HepG2 (cell line): Measurements from ENCODE around the gene MAPK11. TPM values are rescaled to one million over a fixed set of nuclear protein-coding genes. Genes with fewer than 3 reads are reported as not detected.
A peak's percentile ranks its signal among the peaks of the same experiment; 100 is the strongest.

Experiments
- ARID2 ChIP-seq: sonication (generic); formaldehyde crosslinking; IDR thresholded peaks from 2 replicates; pipeline ENCODE4 v1.8.1; 2022; ENCODE audit warnings: mild to moderate bottlenecking, missing genetic modification reagents, borderline replicate concordance
- CBX2 ChIP-seq, 2 experiments: fragments of 200-600 bp in 1 of 2; sonication (generic); formaldehyde crosslinking in 1 of 2; IDR thresholded peaks; 2 replicates each; pipeline versions ENCODE4 v1.7.0 to v1.8.1; 2018 to 2022; ENCODE audit warnings: low read depth in 2 of 2, low read length in 1 of 2, mild to moderate bottlenecking in 1 of 2, missing genetic modification reagents in 1 of 2
- CCAR2 ChIP-seq: fragments of 200-400 bp; formaldehyde crosslinking; optimal IDR thresholded peaks from 2 replicates; pipeline ENCODE3; 2018; ENCODE audit warnings: low read depth, mild to moderate bottlenecking, low read length, moderate library complexity
- FOSL2 ChIP-seq: sonication (generic); formaldehyde crosslinking; IDR thresholded peaks from 2 replicates; pipeline ENCODE4 v1.4.0; 2020; ENCODE audit warnings: missing genetic modification reagents
- HDAC2 ChIP-seq: sonication (generic); formaldehyde crosslinking; IDR thresholded peaks from 2 replicates; pipeline ENCODE4 v1.4.0; 2020; ENCODE audit warnings: missing genetic modification reagents
- HNRNPL ChIP-seq: fragments of 200-400 bp; formaldehyde crosslinking; IDR thresholded peaks from 2 replicates; pipeline ENCODE4 v1.6.1; 2017; ENCODE audit warnings: mild to moderate bottlenecking, low read depth, low read length
- MAFK ChIP-seq, 2 experiments: IDR thresholded peaks in 1 of 2; conservative IDR thresholded peaks in 1 of 2; 2 replicates each; pipeline ENCODE4 v1.6.1; 2011; ENCODE audit warnings: improper control_type of control experiment in 2 of 2, low read length in 2 of 2
- MED8 ChIP-seq: sonication (generic); formaldehyde crosslinking; IDR thresholded peaks from 2 replicates; pipeline ENCODE4 v1.8.1; 2023; ENCODE audit warnings: mild to moderate bottlenecking, missing genetic modification reagents; ENCODE audit not compliant: insufficient replicate concordance
- MYC ChIP-seq: sonication (generic); formaldehyde crosslinking; IDR thresholded peaks from 2 replicates; pipeline ENCODE4 v1.9.0; 2021; ENCODE audit warnings: missing genetic modification reagents, borderline replicate concordance
- NFE2 ChIP-seq: sonication (generic); formaldehyde crosslinking; IDR thresholded peaks from 2 replicates; pipeline ENCODE4 v1.4.0; 2020; ENCODE audit warnings: missing genetic modification reagents
- SMAD9 ChIP-seq: sonication (generic); formaldehyde crosslinking; IDR thresholded peaks from 2 replicates; pipeline ENCODE4 v1.5.1; 2020; ENCODE audit warnings: mild to moderate bottlenecking, missing genetic modification reagents
- SMARCE1 ChIP-seq: fragments of 450-650 bp; IDR thresholded peaks from 2 replicates; pipeline ENCODE4 v1.6.1; 2017; ENCODE audit warnings: borderline replicate concordance
- SP5 ChIP-seq: IDR thresholded peaks from 2 replicates; pipeline ENCODE4 v1.6.1; 2016; ENCODE audit warnings: low read depth, borderline replicate concordance
- ZFX ChIP-seq: sonication (generic); formaldehyde crosslinking; IDR thresholded peaks from 2 replicates; pipeline ENCODE4 v1.4.0; 2020; ENCODE audit warnings: mild to moderate bottlenecking, low read depth, missing genetic modification reagents, moderate library complexity
- ZFYVE20 ChIP-seq: sonication (generic); formaldehyde crosslinking; IDR thresholded peaks from 2 replicates; pipeline ENCODE4 v1.8.0; 2023; ENCODE audit warnings: low read depth, mild to moderate bottlenecking, moderate library complexity, missing genetic modification reagents, borderline replicate concordance
- ZNF543 ChIP-seq: sonication (generic); formaldehyde crosslinking; IDR thresholded peaks from 2 replicates; pipeline ENCODE4 v1.4.0; 2020; ENCODE audit warnings: mild to moderate bottlenecking, missing genetic modification reagents
- ZNF687 ChIP-seq: sonication (generic); formaldehyde crosslinking; IDR thresholded peaks from 2 replicates; pipeline ENCODE4 v1.5.1; 2020; ENCODE audit warnings: mild to moderate bottlenecking, missing genetic modification reagents, moderate library complexity
- polyA plus RNA-seq, 8 experiments: library from polyadenylated mRNA; depleted of rRNA in 3 of 8; stranded (reverse) in 7 of 8; unstranded in 1 of 8; fragments of >200 nt; fragmentation: Illumina TruSeq in 4 of 8; extraction: Trizol in 4 of 8; gene quantifications; 2 replicates each; pipeline versions ENCODE4 v1.2.1 to v1.2.3, GENCODE V29; 2011 to 2016; ENCODE audit warnings: low read depth in 4 of 8, missing spikeins in 1 of 8, mixed read lengths in 1 of 8; ENCODE audit not compliant: insufficient read depth in 1 of 8
- total RNA-seq, 5 experiments: library from RNA; depleted of rRNA; stranded (reverse); fragments of >200 nt; fragmentation: Illumina TruSeq; extraction: Trizol; gene quantifications; 2 replicates each; pipeline ENCODE4 v1.2.3, GENCODE V29; 2016; ENCODE audit warnings: low read depth in 1 of 5
- TF ChIP-seq, protein P1 (sequence below): IDR thresholded peaks from 2 replicates; pipeline ENCODE4 v1.6.1; 2016; ENCODE audit warnings: mild to moderate bottlenecking
- TF ChIP-seq, protein P2 (sequence below): sonication (generic); formaldehyde crosslinking; IDR thresholded peaks from 2 replicates; pipeline ENCODE4 v1.4.0; 2020; ENCODE audit warnings: missing genetic modification reagents

Gene MAPK11
- total and polyA plus RNA-seq, 2 of the 13 experiments (the other 11 are each of a cell fraction or from before 2014, with no cell fraction given): 0.15 to 0.17 TPM

DNA sequence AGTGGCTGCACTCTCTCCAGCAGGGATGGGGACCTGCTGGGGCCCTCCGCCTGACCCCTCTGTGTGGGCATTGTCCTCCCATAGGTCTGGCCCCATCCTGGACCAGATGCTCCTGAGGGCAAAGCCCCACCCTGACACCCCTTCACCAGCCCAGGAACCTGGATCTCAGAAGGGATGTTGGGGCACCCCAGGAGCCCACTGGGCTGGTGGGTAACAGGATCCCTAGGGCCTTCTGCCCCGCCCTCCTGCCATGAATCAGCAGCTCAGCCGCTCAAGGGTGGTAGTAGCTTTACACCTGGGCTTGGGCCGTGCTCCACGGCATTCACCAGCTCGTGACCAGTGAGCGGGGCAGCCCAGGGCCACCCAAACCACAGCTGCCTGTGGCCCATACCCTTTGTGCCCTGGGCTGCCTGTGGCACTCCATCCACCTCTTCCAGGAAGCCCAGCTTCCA lies 7.7 kb downstream of the MAPK11 start (continued):
- no peak for TF ChIP-seq CBX2 (IDR thresholded peaks at IDR 0.05; ENCODE audit: low read depth, low read length)
- TF ChIP-seq CBX2 (CRISPR knock-in tag; IDR thresholded peaks at IDR 0.05; ENCODE audit: low read depth): no peak
- peak; percentile 31; the same call in 1 of the 2 replicates for TF ChIP-seq ZNF687 (CRISPR knock-in tag)
- peak; percentile 81 for TF ChIP-seq NFE2 (CRISPR knock-in tag)
- no peak for TF ChIP-seq SMAD9
- TF ChIP-seq, protein P1, sequence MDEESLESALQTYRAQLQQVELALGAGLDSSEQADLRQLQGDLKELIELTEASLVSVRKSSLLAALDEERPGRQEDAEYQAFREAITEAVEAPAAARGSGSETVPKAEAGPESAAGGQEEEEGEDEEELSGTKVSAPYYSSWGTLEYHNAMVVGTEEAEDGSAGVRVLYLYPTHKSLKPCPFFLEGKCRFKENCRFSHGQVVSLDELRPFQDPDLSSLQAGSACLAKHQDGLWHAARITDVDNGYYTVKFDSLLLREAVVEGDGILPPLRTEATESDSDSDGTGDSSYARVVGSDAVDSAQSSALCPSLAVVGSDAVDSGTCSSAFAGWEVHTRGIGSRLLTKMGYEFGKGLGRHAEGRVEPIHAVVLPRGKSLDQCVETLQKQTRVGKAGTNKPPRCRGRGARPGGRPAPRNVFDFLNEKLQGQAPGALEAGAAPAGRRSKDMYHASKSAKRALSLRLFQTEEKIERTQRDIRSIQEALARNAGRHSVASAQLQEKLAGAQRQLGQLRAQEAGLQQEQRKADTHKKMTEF (CRISPR knock-in tag): no peak
- no peak for TF ChIP-seq MED8 (CRISPR knock-in tag)
- peak; percentile 68; the same call in 1 of the 2 replicates for TF ChIP-seq HNRNPL
- no peak for TF ChIP-seq CCAR2
- peak; percentile 44; the same call in 1 of the 2 replicates for TF ChIP-seq ZFX (CRISPR knock-in tag)
- TF ChIP-seq MAFK (conservative IDR thresholded peaks at IDR 0.05 in 1 of 2, IDR thresholded peaks at IDR 0.05 in 1 of 2; ENCODE audit: low read length in 2 of 2): no peak
- TF ChIP-seq ARID2: 0 out of 2 replicates have a peak, but pooled peaks have one; percentile 38
- TF ChIP-seq FOSL2 (CRISPR knock-in tag): peak; percentile 62
- TF ChIP-seq, protein P2, sequence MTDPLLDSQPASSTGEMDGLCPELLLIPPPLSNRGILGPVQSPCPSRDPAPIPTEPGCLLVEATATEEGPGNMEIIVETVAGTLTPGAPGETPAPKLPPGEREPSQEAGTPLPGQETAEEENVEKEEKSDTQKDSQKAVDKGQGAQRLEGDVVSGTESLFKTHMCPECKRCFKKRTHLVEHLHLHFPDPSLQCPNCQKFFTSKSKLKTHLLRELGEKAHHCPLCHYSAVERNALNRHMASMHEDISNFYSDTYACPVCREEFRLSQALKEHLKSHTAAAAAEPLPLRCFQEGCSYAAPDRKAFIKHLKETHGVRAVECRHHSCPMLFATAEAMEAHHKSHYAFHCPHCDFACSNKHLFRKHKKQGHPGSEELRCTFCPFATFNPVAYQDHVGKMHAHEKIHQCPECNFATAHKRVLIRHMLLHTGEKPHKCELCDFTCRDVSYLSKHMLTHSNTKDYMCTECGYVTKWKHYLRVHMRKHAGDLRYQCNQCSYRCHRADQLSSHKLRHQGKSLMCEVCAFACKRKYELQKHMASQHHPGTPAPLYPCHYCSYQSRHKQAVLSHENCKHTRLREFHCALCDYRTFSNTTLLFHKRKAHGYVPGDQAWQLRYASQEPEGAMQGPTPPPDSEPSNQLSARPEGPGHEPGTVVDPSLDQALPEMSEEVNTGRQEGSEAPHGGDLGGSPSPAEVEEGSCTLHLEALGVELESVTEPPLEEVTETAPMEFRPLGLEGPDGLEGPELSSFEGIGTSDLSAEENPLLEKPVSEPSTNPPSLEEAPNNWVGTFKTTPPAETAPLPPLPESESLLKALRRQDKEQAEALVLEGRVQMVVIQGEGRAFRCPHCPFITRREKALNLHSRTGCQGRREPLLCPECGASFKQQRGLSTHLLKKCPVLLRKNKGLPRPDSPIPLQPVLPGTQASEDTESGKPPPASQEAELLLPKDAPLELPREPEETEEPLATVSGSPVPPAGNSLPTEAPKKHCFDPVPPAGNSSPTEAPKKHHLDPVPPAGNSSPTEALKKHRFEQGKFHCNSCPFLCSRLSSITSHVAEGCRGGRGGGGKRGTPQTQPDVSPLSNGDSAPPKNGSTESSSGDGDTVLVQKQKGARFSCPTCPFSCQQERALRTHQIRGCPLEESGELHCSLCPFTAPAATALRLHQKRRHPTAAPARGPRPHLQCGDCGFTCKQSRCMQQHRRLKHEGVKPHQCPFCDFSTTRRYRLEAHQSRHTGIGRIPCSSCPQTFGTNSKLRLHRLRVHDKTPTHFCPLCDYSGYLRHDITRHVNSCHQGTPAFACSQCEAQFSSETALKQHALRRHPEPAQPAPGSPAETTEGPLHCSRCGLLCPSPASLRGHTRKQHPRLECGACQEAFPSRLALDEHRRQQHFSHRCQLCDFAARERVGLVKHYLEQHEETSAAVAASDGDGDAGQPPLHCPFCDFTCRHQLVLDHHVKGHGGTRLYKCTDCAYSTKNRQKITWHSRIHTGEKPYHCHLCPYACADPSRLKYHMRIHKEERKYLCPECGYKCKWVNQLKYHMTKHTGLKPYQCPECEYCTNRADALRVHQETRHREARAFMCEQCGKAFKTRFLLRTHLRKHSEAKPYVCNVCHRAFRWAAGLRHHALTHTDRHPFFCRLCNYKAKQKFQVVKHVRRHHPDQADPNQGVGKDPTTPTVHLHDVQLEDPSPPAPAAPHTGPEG: no peak
- TF ChIP-seq SP5: peak; percentile 53; the same call in 1 of the 2 replicates
- TF ChIP-seq HDAC2: 0 out of 2 replicates have a peak, but pooled peaks have one; percentile 26
- TF ChIP-seq MYC: no peak
- no peak for TF ChIP-seq SMARCE1
- TF ChIP-seq ZFYVE20 (CRISPR knock-in tag): no peak
- no peak for TF ChIP-seq ZNF543
